WTC11 (cell line): ENCODE measurements around the gene SMTN.

Source experiments
- KAT7 ChIP-seq: sonication (generic); formaldehyde crosslinking; IDR thresholded peaks from 2 replicates; pipeline ENCODE4 v1.8.1; 2023; ENCODE audit warnings: missing genetic modification reagents, mild to moderate bottlenecking, borderline replicate concordance
- SP1 ChIP-seq: sonication (generic); formaldehyde crosslinking; conservative IDR thresholded peaks from 2 replicates; pipeline ENCODE4 v1.8.1; 2022; ENCODE audit warnings: missing genetic modification reagents
- ZNF121 ChIP-seq: sonication (generic); formaldehyde crosslinking; IDR thresholded peaks from 2 replicates; pipeline ENCODE4 v1.8.0; 2023; ENCODE audit warnings: missing genetic modification reagents
- TF ChIP-seq, protein P1 (sequence below): fragments of 200-600 bp; IDR thresholded peaks from 2 replicates; pipeline ENCODE4 v1.8.0; 2022; ENCODE audit warnings: antibody characterized with exemption
- TF ChIP-seq, protein P2 (sequence below): fragments of 250-450 bp; sonication (Bioruptor Pico); IDR thresholded peaks from 2 replicates; pipeline ENCODE4 v1.9.0; 2021; ENCODE audit warnings: mild to moderate bottlenecking, borderline replicate concordance
- TF ChIP-seq, protein P3 (sequence below): sonication (generic); formaldehyde crosslinking; IDR thresholded peaks from 2 replicates; pipeline ENCODE4 v1.8.0; 2022; ENCODE audit warnings: mild to moderate bottlenecking, missing genetic modification reagents

DNA sequence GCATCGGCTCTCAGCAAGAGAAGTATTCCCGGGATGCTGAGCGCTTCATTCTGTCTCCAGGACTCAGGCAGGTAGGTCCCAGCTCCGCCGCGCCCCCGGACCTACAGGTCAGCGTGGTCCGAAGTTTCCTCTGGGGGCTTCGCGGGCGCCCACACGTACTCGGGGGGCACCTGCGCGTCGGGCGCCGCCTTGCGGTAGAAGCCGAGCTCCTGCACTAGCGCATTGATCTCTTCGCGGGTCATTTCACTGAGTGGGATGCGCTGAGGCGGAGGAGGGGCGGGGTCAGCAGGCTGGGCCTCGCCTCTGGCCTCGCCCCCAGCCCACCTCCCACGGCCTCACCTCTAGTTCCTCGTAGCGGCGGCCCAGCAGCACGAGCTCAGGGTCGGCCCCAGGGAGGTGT, 23.8 kb downstream of the SMTN start:
- TF ChIP-seq, protein P1, sequence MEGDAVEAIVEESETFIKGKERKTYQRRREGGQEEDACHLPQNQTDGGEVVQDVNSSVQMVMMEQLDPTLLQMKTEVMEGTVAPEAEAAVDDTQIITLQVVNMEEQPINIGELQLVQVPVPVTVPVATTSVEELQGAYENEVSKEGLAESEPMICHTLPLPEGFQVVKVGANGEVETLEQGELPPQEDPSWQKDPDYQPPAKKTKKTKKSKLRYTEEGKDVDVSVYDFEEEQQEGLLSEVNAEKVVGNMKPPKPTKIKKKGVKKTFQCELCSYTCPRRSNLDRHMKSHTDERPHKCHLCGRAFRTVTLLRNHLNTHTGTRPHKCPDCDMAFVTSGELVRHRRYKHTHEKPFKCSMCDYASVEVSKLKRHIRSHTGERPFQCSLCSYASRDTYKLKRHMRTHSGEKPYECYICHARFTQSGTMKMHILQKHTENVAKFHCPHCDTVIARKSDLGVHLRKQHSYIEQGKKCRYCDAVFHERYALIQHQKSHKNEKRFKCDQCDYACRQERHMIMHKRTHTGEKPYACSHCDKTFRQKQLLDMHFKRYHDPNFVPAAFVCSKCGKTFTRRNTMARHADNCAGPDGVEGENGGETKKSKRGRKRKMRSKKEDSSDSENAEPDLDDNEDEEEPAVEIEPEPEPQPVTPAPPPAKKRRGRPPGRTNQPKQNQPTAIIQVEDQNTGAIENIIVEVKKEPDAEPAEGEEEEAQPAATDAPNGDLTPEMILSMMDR = peak; percentile 62
- TF ChIP-seq, protein P2, sequence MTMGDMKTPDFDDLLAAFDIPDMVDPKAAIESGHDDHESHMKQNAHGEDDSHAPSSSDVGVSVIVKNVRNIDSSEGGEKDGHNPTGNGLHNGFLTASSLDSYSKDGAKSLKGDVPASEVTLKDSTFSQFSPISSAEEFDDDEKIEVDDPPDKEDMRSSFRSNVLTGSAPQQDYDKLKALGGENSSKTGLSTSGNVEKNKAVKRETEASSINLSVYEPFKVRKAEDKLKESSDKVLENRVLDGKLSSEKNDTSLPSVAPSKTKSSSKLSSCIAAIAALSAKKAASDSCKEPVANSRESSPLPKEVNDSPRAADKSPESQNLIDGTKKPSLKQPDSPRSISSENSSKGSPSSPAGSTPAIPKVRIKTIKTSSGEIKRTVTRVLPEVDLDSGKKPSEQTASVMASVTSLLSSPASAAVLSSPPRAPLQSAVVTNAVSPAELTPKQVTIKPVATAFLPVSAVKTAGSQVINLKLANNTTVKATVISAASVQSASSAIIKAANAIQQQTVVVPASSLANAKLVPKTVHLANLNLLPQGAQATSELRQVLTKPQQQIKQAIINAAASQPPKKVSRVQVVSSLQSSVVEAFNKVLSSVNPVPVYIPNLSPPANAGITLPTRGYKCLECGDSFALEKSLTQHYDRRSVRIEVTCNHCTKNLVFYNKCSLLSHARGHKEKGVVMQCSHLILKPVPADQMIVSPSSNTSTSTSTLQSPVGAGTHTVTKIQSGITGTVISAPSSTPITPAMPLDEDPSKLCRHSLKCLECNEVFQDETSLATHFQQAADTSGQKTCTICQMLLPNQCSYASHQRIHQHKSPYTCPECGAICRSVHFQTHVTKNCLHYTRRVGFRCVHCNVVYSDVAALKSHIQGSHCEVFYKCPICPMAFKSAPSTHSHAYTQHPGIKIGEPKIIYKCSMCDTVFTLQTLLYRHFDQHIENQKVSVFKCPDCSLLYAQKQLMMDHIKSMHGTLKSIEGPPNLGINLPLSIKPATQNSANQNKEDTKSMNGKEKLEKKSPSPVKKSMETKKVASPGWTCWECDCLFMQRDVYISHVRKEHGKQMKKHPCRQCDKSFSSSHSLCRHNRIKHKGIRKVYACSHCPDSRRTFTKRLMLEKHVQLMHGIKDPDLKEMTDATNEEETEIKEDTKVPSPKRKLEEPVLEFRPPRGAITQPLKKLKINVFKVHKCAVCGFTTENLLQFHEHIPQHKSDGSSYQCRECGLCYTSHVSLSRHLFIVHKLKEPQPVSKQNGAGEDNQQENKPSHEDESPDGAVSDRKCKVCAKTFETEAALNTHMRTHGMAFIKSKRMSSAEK (CRISPR knock-in tag) = no peak
- TF ChIP-seq KAT7 (CRISPR knock-in tag) = no peak
- peak; percentile 72 for TF ChIP-seq SP1 (CRISPR knock-in tag)
- TF ChIP-seq, protein P3, sequence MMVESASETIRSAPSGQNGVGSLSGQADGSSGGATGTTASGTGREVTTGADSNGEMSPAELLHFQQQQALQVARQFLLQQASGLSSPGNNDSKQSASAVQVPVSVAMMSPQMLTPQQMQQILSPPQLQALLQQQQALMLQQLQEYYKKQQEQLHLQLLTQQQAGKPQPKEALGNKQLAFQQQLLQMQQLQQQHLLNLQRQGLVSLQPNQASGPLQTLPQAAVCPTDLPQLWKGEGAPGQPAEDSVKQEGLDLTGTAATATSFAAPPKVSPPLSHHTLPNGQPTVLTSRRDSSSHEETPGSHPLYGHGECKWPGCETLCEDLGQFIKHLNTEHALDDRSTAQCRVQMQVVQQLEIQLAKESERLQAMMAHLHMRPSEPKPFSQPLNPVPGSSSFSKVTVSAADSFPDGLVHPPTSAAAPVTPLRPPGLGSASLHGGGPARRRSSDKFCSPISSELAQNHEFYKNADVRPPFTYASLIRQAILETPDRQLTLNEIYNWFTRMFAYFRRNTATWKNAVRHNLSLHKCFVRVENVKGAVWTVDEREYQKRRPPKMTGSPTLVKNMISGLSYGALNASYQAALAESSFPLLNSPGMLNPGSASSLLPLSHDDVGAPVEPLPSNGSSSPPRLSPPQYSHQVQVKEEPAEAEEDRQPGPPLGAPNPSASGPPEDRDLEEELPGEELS (CRISPR knock-in tag) = no peak
- TF ChIP-seq ZNF121 (CRISPR knock-in tag) = no peak
